IPS DF 4.7 (cell line): Measurements from ENCODE around the gene UXS1.

ENCODE experiments used
- DNase-seq: peaks from one replicate; pipeline ENCODE4 v3.0.0-alpha.2; 2013; ENCODE audit warnings: low spot score; ENCODE audit errors: extremely low read depth

Gene UXS1

DNA sequence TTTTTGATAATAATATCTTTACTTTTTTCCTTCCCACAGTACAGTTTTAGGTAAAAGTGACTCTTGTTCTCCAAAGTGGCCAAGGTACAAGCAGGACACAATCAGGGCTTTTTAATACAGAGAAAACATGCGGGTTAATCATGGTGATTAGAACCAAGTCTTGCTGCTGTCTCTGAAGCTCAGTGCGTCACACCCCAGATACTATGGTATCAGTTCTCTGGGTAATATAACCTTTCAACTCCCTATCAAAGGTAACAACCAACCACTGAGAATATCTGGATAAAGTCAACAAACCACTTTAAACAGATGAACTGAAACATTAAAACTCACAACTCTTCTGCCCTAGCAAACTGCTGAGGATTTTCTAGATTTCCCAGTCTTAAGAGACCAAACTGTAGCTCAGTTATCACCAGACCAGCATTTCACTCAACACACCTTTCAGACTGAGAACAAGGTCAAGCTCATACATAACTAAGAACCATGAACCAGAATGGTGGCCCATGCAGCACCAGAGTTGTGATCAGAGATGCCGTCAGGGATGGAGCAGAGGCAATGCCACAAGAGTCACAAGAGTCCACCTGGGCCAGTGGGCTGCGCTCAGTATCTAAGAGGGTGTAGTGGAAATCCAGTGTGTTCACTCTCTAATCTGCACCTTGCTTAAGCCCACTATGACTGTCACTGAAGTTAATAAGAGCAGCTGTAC is 103.0 kb downstream of the UXS1 start:
- no peak for DNase-seq

DNA sequence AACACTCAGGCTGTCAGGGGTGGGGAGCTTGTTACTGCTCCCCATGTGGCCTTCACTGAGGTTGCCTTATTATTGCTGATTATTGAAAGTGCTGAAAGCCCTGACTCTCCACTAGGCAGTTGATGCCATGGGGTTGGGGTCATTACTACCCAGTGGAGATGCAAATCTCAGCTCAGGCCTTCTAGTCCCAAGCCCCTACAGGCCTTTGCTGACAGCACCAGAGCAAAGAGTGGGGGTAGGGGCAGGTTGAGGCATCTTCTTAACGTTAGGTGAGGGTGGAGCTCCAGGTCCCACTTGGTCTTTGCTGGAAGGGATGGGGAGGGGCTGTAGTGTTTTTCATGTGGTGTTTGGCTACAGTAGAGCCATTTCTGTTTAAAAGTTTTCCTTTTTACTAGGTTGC is 104.5 kb downstream of the UXS1 start:
- DNase-seq, result no peak

DNA sequence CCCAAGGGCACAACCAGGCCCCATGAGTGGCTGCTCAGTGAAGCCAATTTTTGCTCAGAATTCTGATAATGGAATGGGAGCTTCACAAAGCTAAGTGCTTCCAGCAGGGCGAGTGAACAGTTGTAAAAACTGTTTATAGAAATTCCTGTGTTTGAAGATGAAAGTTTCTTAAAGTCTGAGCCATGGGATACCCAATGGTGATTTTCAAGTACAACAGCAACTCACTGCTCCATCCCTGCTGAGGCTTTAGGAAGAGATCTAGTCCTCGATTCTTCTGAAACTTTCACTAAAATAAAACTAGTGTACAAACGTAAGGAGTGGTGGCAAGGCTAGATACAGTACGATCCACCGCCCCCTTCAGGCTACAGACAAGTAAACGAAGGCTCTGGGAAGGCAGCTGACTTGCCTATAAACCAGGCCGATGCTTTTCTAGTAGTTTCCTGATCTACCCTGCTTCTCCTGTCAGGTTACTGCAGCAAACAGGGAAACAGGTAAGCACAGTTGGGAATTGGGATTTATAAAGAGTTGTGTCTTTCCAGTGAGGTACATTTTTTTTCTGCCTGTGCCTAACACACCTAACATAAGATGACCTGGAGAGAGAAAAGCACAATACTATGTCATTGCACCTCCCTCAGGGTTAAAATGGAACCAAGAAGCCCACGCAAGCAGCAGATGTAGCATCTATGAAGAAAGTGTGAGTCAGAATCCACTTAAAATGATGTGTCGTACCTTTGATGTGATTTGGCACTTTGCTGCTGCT is 108.7 kb downstream of the UXS1 start:
- no peak for DNase-seq

DNA sequence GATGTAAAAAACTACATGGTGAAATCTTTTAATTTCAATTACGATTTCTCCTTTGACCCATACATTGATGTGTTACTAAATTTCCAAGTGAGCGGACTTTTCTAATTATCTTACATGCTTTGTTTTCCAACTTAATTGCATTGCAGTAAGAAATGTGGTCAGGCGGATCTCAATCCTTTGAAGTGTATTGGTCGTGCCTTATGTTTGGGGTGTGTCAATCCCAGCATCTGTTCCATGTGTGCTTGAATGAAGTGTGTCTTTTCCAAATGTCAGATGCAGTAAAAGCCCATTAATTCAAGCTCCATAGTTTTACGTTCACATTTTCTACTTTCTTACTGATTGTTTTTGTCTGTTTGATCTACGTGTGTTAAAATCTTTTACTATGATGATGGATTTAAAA is 113.1 kb downstream of the UXS1 start:
- DNase-seq, result no peak

DNA sequence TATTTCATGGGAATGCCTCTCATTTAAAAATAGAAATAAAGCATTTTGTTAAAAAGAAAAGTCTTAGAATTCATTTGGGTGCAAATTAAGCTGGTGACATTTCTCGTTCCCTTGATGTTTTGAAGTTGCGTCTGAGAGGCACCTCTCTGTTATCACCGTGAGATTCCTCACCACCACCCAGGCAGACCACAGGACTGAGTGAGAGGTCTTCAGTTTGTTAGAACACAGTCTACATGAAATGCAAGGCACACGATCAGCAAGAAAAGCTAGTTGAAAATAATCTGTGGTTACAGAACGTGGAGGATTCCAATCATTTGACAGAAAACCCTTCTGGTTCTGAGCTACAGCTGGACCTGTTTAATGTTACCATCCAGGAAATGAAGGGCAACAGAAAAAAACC is 116.0 kb downstream of the UXS1 start:
- DNase-seq, result no peak

DNA sequence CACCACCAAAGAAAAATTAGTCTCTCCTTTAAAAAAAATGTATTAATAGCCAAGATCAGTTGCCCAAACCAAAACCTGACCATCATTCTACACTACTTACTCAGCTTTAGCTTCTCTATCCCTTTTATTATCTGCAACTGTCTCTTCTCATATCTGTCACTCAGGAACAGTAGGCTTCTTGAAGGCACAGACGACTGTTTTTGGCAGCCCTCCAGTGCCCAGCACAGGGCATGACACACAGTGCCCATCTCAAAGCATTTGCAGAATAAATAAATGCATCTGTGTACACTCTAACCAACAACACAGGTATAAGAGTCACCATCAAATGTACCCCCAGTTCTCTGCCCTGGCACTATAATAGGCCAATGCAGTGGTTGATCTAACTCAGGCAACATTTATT is 117.2 kb downstream of the UXS1 start:
- no peak for DNase-seq

DNA sequence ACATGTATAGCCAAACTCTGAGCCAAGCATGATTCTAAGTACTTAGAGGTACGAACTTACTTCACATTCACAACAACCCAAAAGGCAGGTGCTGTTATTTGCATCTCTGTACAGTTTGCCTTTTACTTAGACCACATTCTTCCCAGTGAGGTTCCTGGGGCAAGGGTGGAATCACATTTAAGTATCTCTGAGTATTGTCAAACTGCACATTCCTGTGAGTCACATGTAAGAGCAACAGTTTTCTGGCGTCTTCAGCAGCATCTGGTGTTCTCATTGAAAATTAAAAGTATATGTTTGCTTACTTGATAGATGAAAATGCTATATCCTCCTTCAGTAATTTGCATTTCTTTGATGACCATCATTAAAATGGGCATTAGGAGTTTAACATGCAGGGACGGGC is 119.1 kb downstream of the UXS1 start:
- no peak for DNase-seq

DNA sequence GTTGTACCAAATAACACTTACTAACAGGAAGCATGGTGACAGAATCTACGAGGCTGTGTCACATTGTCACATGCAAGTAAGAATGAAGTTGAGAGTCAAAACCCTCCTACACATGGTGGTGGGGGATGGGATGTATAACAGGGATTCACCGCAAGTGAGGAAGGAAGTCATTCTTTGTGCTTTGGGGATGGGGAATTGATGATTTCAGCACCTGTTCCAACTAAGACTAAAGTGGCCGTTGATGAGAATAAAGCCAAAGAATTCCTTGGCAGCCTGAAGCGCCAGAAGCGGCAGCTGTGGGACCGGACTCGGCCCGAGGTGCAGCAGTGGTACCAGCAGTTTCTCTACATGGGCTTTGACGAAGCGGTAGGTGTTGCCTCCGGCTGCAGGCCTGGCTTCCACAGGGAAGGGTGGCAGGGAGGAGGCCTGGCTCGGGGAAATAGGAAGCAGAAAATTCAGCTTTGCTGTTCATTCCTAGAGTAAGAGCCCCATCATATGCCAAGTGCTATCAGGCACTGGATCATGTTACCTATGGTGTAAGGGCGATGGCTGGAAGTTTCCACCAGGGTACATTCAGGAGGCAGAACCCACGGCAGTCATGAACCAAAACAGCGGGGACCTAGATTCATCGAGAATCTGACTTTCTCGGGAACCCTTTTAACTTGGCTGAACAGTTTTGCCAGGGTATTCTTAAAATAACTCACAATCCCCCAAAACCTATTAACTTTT is 120.3 kb downstream of the UXS1 start:
- DNase-seq, result no peak

DNA sequence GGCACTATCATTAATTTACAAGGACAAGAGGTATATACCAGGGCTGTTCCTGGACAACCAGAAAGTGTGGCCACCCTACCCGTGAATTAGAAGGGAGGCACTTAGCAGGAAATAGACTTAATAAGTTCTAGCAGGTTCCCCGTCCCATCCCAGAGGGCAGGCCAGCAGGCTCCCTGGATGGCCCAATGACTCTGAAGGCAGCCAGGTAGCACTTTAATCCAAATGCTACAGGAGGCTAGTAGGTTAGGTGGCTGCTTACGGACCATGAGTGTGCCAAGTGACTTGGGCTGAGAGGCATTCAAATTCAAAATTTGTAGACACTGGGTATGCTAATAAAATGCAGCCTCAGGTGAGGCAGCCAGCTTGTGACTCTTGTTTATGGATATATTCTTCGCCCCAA is 123.9 kb downstream of the UXS1 start:
- DNase-seq, result no peak

DNA sequence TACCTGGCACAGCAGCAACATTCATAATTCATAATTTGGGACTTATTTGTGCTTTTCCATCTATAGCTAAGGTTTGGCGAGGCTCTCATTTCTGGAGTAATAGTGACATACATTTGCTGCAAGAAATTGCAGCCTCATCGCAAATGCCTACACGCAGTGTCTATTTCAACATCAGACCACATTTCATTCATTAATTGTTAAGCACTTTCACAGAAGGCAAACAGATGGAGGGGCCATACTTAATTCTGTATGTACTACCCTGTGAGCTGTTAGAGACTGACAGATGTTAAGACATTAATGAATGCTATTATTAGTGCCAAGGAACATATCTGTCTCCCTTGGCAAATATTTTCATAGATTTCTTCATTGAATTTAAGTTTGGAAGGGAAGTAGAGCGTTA is 125.7 kb downstream of the UXS1 start:
- no peak for DNase-seq

DNA sequence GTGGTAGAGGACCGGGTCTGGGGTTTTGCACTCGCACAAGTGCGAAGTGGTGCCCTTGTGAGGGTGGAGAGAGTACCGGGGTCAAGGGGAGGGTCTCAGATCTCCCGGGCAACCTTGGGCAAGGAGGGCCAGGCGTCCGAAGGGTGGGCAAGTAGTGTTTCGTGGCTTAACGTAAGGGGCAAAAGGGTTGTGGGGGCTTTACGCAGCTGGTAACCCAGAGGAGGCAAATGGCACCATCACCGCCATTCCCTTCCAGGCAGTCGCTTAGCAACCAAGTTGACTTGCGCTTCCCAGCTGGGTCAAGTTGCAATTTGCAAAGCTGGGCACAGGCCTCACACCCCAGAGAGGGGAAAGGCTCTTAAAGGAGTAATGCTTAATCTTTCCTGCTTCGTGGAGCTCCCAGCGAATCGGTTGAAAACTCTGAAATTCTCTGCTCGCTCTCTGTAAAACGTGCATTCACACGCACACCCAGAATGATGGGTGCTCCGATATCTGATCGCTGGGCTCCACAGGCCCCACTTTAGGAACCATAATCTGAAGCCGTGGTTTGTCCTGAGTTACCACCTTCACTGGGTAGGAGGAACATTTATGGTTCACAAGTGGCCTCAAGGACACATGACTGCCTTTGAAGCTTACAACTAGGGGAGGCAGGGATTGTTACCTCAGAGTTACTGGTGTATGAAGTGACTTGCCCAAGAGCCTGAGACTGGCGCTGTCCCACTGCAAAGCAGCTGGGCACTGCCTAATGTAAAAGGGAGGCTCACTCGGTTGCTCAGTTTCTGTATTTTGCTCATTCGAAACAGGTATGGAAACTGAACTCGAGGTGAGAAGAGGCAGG is 127.9 kb downstream of the UXS1 start:
- no peak for DNase-seq

DNA sequence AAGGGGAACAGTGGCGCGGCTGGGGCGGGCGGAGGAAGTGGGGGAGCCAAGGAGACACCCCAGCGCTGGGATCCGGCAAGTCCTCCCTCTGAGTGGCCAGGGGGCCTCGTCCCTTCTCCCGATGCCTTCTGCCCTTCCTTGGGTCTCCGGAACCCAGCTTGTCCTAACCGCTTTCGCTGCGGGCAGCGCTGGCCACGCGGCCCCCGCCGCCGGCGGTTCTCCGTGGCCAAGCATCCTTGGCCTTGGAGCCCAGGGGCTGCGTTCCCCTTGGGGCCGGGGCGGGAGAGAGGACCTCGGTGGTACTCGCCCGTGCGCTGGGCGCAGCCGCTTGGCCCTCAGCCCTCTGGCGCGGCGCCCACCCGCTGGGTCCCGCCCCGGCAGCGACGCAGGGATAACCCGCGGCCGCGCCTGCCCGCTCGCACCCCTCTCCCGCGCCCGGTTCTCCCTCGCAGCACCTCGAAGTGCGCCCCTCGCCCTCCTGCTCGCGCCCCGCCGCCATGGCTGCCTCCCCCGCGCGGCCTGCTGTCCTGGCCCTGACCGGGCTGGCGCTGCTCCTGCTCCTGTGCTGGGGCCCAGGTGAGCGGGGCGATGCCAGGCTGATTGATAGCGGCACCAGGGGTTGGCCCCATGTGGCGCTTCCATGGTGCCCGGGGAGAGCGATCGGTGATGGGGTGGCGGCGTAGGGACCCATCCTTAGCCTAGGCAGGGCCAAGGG is 128.7 kb downstream of the UXS1 start:
- DNase-seq, result no peak

DNA sequence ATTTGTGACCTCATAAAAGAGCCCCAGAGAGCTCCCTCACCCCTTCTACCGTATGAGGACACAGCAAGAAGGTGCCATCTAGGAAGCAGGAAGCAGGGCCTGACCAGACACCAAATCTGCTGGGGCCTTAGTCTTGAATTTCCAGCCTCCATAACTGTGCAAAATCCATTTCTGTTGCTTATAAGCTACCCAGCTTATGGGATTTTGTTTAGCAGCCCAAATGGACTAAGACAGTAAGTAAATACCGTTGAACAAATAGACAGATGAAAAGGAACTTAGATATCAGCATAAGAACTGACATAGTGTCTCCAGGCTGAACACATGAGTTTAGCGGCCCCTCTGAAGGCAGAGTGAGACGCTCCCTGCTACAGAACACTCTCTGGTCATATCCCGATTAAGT is 130.9 kb downstream of the UXS1 start:
- no peak for DNase-seq

DNA sequence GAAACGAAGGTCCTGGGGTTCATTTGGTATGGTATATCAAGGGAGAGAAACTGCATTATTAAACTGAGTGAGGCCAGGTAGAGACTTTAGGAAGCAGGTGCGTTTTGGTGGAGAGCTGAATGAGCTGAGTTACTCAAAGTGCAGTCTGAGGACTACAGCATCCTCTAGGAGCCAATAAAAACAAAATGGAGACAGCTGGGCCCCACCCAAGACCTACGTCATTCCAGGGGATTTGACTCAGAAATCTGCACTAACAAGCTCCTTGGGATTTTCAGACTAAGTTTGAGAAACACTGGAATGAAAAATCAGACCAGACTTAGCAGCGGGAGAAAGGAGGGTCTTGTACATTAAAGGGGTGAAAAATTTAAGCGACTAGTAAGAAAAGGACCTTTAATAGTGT is 131.5 kb downstream of the UXS1 start:
- no peak for DNase-seq

DNA sequence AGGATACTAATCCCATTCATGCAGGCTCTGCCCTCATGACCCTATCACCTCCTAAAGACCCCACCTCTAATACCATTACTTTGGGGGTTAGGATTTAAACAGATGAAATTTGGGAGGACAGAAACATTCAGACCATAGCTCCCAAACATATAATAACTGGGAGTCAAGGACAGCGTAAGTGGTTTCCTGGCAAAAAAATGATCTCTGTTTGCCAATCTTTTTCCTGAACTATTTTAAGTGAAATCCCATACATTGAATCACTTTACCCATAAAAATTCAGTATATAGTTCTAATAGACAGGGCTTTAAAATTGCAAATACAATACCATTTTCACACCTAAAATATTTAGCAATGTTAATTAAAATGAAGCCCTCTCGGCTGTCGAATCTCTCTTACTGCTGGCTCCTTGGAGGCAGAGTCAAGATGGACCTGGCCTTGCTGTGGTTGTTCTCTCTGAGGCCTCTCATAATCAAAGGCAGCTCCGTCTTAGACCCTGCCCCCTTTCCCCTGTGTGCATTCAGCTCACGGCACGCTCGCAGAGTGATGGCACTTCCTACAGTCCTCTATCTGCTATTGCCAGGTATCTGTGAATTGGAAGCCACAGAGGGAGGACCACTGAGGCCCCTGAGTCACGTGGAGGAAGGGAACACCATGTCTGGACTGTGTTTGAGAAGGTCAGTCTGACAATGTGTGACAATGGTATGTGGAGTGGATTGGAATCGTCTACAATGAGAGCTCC is 132.3 kb downstream of the UXS1 start:
- DNase-seq, result no peak

DNA sequence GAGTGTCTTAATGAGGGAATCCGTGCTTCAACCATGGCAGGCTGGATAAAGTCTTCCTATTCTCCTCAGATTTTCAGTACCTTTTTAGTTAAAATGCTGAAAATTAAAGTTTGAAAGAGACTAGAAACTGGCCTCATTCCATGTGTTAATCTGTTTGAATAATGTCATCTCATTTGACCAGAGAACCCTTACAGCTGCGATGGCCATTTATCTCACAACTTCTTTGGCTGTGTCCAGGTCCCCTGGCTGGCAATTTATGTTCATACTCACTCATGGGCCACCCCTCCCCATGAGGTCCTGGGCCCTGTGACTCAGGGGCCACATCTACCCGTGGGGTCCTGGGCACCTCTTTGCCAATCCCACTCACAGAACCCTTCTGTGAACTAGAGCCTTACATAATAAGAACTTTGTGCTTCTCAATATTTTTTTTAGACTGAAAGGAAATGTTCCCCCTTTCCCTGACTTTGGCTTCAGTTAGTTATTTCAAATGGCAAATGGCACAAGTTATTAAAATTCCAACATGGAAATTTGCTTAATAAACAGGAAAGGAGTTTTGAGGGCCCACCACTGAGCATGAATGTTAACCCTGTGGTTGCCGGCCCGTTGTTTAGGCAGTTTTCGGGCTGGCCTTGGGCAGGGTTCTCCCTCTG is 134.6 kb downstream of the UXS1 start:
- DNase-seq, result no peak

DNA sequence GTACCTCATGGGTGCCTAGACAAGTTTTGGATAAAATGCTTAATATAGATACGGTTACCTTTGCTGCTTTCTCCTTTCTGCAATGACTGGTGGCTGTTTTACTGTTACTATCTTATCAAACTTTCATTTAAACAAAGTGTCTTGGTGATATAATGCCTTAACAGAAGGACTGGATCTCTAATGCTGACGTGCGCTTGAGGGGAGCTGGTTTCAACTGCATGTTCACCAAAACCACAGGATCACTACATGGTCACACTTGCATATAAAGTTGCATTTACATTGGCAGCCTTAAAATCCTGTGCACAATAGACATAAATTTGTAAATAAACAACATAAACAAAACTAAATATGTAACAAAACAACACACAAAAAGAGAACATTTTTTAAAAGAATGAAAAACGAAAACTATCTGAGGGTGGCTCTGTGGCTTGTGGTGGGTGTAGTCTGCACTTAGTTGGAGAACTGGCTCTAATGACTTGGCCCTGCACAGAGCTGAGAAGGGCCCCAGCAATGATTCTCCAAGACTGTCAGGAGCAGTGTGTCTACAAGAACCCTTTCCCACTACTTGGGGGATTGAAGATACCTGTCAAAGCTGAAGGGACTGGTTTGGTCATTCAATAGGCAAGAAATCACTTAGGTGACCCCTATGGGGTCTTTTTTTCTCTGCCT is 135.5 kb downstream of the UXS1 start:
- DNase-seq, result no peak

DNA sequence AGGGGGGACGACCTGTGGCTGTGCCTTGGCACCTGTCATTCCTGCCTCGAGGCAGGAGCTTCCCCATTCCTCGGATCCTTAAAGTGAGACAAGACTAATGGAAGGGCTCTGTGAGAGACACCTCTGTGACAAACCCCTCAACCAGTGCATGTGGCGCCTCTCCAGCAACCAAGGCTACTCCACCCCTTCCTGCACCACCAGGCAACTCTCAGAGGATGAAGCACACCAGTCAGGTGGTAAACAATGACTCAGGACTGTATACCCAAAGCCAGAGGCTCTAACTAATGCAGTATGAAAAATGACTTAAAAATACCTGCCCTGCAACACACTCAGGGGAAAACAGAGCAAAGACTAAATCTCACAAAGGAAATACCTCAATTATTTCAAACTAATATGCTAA is 136.9 kb downstream of the UXS1 start:
- DNase-seq, result no peak
